SK-N-SH treated with all-trans-retinoic acid at 6 μM for 48 hours (cell line): ENCODE data around the gene CTIF.

Experiments
- ATAC-seq: fragments of 200-7000 bp; cut with Tn5 transposase; 3 replicates; pipeline ENCODE4 v1.9.1; 2020; ENCODE audit warnings: mild to moderate bottlenecking, moderate library complexity
- ARNTL ChIP-seq: fragments of 450-650 bp; formaldehyde crosslinking; IDR thresholded peaks from 2 replicates; pipeline ENCODE4 v1.5.0; 2020; ENCODE audit warnings: low read depth, mild to moderate bottlenecking, moderate library complexity, borderline replicate concordance
- BACH2 ChIP-seq: fragments of 250-450 bp; sonication (Bioruptor Pico); IDR thresholded peaks from 2 replicates; pipeline ENCODE4 v1.9.0; 2021; ENCODE audit warnings: mild to moderate bottlenecking, borderline replicate concordance
- CSDC2 ChIP-seq: fragments of 250-450 bp; sonication (Bioruptor Pico); IDR thresholded peaks from 2 replicates; pipeline ENCODE4 v1.5.0; 2020; ENCODE audit warnings: mild to moderate bottlenecking, moderate library complexity
- ESRRG ChIP-seq: fragments of 250-450 bp; sonication (Bioruptor Pico); IDR thresholded peaks from 2 replicates; pipeline ENCODE4 v1.6.1; 2021; ENCODE audit warnings: mild to moderate bottlenecking
- GLIS3 ChIP-seq: fragments of 250-450 bp; sonication (Bioruptor Pico); IDR thresholded peaks from 2 replicates; pipeline ENCODE4 v1.5.0; 2020; ENCODE audit warnings: mild to moderate bottlenecking, moderate library complexity
- ISL1 ChIP-seq: fragments of 250-450 bp; sonication (Bioruptor Pico); IDR thresholded peaks from 2 replicates; pipeline ENCODE4 v2.1.2; 2022; ENCODE audit warnings: mild to moderate bottlenecking, moderate library complexity
- OSR1 ChIP-seq: fragments of 250-450 bp; sonication (Bioruptor Pico); IDR thresholded peaks from 2 replicates; pipeline ENCODE4 v1.8.0; 2022; ENCODE audit warnings: moderate library complexity, mild to moderate bottlenecking, inconsistent platforms
- PPARA ChIP-seq: fragments of 250-450 bp; sonication (Bioruptor Pico); IDR thresholded peaks from 2 replicates; pipeline ENCODE4 v1.5.0; 2020; ENCODE audit warnings: mild to moderate bottlenecking, borderline replicate concordance
- RARB ChIP-seq: fragments of 250-450 bp; sonication (Bioruptor Pico); IDR thresholded peaks from 2 replicates; pipeline ENCODE4 v1.8.0; 2021; ENCODE audit warnings: mild to moderate bottlenecking, moderate library complexity
- SNAI2 ChIP-seq: fragments of 250-450 bp; sonication (Bioruptor Pico); IDR thresholded peaks from 2 replicates; pipeline ENCODE4 v1.5.0; 2020; ENCODE audit warnings: mild to moderate bottlenecking, moderate library complexity
- TCF4 ChIP-seq: fragments of 250-450 bp; sonication (Bioruptor Pico); IDR thresholded peaks from 2 replicates; pipeline ENCODE4 v1.8.0; 2021; ENCODE audit warnings: mild to moderate bottlenecking, moderate library complexity, borderline replicate concordance
- TOX ChIP-seq: fragments of 250-450 bp; sonication (Bioruptor Pico); IDR thresholded peaks from 2 replicates; pipeline ENCODE4 v1.8.0; 2021; ENCODE audit warnings: mild to moderate bottlenecking, moderate library complexity, borderline replicate concordance
- ZC3H10 ChIP-seq: fragments of 250-450 bp; sonication (Bioruptor Pico); IDR thresholded peaks from 2 replicates; pipeline ENCODE4 v1.5.1; 2021; ENCODE audit warnings: mild to moderate bottlenecking, moderate library complexity
- ZFP3 ChIP-seq: fragments of 250-450 bp; sonication (Bioruptor Pico); IDR thresholded peaks from 2 replicates; pipeline ENCODE4 v1.5.0; 2020; ENCODE audit warnings: mild to moderate bottlenecking, moderate library complexity
- ZFP30 ChIP-seq: fragments of 450-650 bp; formaldehyde crosslinking; IDR thresholded peaks from 2 replicates; pipeline ENCODE4 v1.5.0; 2022; ENCODE audit warnings: mild to moderate bottlenecking, moderate library complexity
- ZNF565 ChIP-seq: fragments of 450-650 bp; formaldehyde crosslinking; conservative IDR thresholded peaks from 2 replicates; pipeline ENCODE4 v1.5.0; 2020; ENCODE audit warnings: low read depth, mild to moderate bottlenecking, moderate library complexity
- ZNF70 ChIP-seq: fragments of 450-650 bp; formaldehyde crosslinking; IDR thresholded peaks from 2 replicates; pipeline ENCODE4 v1.5.0; 2020; ENCODE audit warnings: mild to moderate bottlenecking, moderate library complexity
- ZNF8 ChIP-seq: fragments of 450-650 bp; formaldehyde crosslinking; IDR thresholded peaks from 2 replicates; pipeline ENCODE4 v1.5.0; 2020; ENCODE audit warnings: mild to moderate bottlenecking, moderate library complexity
- TF ChIP-seq, protein P1 (sequence below): fragments of 250-450 bp; sonication (Bioruptor Pico); IDR thresholded peaks from 2 replicates; pipeline ENCODE4 v1.8.0; 2020; ENCODE audit warnings: mild to moderate bottlenecking, moderate library complexity, borderline replicate concordance
- TF ChIP-seq, protein P2 (sequence below): fragments of 250-450 bp; sonication (Bioruptor Pico); IDR thresholded peaks from 2 replicates; pipeline ENCODE4 v1.5.0; 2020; ENCODE audit warnings: mild to moderate bottlenecking, moderate library complexity
- TF ChIP-seq, protein P3 (sequence below): fragments of 250-450 bp; sonication (Bioruptor Pico); IDR thresholded peaks from 2 replicates; pipeline ENCODE4 v1.5.1; 2021; ENCODE audit warnings: mild to moderate bottlenecking, moderate library complexity
- TF ChIP-seq, protein P4 (sequence below): fragments of 250-450 bp; sonication (Bioruptor Pico); IDR thresholded peaks from 2 replicates; pipeline ENCODE4 v1.5.1; 2020; ENCODE audit warnings: low read depth, mild to moderate bottlenecking, moderate library complexity

The CTIF gene

DNA sequence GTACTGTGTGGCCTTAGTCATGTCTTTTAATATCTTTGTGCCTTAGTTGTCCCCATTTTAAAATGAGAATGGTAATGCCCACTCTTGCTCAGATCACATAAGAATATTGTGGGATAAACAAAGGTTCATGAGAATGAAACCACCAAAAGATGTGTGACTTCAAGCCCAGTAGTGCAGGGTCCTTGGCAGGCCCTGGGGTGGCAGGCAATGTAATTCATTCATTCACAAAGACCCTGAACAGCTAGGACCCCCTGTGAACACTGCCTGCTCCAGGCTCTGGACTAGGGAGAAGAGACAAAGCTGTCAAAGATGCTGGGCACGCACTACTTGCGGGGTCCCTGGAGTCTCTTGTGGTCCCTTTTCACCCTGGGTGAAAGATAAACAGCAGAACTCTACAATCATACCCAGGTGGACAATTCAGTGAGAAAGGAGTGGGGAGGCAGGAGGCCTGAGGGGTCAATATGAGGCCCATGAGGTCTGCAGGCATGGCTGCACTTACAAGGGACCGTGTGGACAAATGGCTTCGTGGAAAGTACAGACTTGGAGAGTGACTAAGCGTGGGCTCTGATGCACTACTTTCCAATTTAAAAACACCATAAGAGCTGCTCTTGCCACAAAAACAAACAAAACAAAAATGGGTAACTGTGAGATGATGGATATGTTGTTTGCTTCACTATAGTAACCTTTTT lies 275.8 kb downstream of the CTIF start:
- TF ChIP-seq ZNF565 (CRISPR knock-in tag) (no peak), ESRRG (CRISPR knock-in tag) (no peak), ZNF8 (CRISPR knock-in tag) (no peak), PPARA (CRISPR knock-in tag) (no peak), ISL1 (CRISPR knock-in tag) (no peak), OSR1 (no peak), SNAI2 (no peak), GLIS3 (no peak), BACH2 (CRISPR knock-in tag) (no peak), TCF4 (CRISPR knock-in tag) (no peak), TOX (no peak), ARNTL (no peak), ZNF70 (no peak), ZC3H10 (CRISPR knock-in tag) (no peak), RARB (no peak), ZFP30 (CRISPR knock-in tag) (no peak), ZFP3 (CRISPR knock-in tag) (no peak)
- TF ChIP-seq, protein P1, sequence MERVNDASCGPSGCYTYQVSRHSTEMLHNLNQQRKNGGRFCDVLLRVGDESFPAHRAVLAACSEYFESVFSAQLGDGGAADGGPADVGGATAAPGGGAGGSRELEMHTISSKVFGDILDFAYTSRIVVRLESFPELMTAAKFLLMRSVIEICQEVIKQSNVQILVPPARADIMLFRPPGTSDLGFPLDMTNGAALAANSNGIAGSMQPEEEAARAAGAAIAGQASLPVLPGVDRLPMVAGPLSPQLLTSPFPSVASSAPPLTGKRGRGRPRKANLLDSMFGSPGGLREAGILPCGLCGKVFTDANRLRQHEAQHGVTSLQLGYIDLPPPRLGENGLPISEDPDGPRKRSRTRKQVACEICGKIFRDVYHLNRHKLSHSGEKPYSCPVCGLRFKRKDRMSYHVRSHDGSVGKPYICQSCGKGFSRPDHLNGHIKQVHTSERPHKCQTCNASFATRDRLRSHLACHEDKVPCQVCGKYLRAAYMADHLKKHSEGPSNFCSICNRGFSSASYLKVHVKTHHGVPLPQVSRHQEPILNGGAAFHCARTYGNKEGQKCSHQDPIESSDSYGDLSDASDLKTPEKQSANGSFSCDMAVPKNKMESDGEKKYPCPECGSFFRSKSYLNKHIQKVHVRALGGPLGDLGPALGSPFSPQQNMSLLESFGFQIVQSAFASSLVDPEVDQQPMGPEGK (CRISPR knock-in tag), result no peak
- TF ChIP-seq, protein P2, sequence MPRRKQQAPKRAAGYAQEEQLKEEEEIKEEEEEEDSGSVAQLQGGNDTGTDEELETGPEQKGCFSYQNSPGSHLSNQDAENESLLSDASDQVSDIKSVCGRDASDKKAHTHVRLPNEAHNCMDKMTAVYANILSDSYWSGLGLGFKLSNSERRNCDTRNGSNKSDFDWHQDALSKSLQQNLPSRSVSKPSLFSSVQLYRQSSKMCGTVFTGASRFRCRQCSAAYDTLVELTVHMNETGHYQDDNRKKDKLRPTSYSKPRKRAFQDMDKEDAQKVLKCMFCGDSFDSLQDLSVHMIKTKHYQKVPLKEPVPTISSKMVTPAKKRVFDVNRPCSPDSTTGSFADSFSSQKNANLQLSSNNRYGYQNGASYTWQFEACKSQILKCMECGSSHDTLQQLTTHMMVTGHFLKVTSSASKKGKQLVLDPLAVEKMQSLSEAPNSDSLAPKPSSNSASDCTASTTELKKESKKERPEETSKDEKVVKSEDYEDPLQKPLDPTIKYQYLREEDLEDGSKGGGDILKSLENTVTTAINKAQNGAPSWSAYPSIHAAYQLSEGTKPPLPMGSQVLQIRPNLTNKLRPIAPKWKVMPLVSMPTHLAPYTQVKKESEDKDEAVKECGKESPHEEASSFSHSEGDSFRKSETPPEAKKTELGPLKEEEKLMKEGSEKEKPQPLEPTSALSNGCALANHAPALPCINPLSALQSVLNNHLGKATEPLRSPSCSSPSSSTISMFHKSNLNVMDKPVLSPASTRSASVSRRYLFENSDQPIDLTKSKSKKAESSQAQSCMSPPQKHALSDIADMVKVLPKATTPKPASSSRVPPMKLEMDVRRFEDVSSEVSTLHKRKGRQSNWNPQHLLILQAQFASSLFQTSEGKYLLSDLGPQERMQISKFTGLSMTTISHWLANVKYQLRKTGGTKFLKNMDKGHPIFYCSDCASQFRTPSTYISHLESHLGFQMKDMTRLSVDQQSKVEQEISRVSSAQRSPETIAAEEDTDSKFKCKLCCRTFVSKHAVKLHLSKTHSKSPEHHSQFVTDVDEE (CRISPR knock-in tag), result no peak
- TF ChIP-seq, protein P3, sequence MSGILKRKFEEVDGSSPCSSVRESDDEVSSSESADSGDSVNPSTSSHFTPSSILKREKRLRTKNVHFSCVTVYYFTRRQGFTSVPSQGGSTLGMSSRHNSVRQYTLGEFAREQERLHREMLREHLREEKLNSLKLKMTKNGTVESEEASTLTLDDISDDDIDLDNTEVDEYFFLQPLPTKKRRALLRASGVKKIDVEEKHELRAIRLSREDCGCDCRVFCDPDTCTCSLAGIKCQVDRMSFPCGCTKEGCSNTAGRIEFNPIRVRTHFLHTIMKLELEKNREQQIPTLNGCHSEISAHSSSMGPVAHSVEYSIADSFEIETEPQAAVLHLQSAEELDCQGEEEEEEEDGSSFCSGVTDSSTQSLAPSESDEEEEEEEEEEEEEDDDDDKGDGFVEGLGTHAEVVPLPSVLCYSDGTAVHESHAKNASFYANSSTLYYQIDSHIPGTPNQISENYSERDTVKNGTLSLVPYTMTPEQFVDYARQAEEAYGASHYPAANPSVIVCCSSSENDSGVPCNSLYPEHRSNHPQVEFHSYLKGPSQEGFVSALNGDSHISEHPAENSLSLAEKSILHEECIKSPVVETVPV, result no peak

DNA sequence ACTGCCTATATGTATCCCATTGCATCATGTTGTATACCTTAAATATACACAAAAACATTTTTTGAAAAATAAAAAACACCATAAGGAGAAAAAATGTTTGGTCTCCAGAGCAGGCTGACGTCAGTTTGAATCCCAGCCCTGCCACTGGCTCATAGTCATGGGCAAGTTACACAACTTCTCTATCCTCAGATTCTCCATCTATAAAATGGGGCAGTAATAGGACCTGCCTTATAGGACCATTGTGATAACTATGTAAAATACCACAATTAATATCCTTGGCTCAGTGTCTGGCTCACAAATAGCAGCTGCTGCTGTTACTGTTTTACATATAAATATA lies 276.3 kb downstream of the CTIF start:
- ATAC-seq, result no peak
- TF ChIP-seq, protein P3, result no peak
- TF ChIP-seq ZFP30 (CRISPR knock-in tag) (no peak), ARNTL (no peak), OSR1 (no peak), ZNF8 (CRISPR knock-in tag) (no peak), RARB (no peak), ZNF70 (no peak), ZC3H10 (CRISPR knock-in tag) (no peak), CSDC2 (no peak), ZFP3 (CRISPR knock-in tag) (no peak), ZNF565 (CRISPR knock-in tag) (no peak), BACH2 (CRISPR knock-in tag) (no peak)
- TF ChIP-seq, protein P4, sequence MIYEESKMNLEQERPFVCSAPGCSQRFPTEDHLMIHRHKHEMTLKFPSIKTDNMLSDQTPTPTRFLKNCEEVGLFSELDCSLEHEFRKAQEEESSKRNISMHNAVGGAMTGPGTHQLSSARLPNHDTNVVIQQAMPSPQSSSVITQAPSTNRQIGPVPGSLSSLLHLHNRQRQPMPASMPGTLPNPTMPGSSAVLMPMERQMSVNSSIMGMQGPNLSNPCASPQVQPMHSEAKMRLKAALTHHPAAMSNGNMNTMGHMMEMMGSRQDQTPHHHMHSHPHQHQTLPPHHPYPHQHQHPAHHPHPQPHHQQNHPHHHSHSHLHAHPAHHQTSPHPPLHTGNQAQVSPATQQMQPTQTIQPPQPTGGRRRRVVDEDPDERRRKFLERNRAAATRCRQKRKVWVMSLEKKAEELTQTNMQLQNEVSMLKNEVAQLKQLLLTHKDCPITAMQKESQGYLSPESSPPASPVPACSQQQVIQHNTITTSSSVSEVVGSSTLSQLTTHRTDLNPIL (CRISPR knock-in tag), result no peak

More for the DNA sequence above, 275.8 kb downstream of the CTIF start:
- no peak for ATAC-seq
